Middle frontal gyrus (tissue), 1 donor: Measurements from ENCODE around the gene LDAF1.
"Not testable (repeated sequence)": the region's sequence is repeated elsewhere in the genome, so short reads cannot be mapped to it uniquely, and the experiment has no call there.

ENCODE experiments used
- DNase-seq: peaks from one replicate; pipeline ENCODE4 v3.0.0-alpha.2; 2015; ENCODE audit warnings: low spot score; ENCODE audit errors: extremely low spot score

The LDAF1 gene

DNA sequence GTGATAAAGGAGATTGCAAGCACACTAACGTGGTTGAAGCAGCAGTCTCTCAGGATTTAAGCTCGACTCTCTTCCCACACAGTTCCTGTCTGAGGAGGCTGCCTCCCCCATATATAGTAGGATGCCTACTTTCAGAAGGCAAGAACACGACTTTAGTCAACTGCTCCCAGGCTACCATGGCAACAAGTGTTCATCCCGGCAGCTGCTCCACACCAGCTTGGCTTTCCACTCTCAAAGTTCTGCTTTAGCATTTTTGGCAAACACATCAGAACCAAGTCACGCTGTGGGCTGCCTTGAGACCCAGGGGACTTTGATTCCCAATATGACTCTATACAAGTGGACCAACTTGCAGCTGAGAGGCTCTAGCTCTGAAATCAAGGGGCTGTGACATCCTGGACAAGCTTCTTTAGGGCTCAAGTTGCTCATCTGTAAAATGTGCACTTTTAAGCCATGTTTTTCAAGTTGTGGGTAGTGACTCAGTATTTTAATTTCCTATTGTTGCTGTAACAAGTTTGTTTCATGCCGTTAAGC lies 36.4 kb downstream of the LDAF1 start:
- no peak for DNase-seq

DNA sequence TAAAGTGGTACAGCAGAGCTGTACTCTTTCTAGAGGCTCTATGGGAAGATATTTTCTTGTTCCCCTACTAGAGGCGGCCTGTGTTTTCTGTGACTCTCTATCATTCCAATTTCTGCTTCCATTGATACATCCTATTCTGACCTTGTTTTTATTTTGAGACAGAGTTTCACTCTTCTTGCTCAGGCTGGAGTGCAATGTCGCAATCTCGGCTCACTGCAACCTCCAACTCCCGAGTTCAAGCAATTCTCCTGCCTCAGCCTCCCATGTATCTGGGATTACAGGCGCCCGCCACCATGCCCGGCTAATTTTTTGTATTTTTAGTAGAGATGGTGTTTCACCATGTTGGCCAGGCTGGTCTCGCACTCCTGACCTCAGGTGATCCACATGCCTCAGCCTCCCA lies 36.9 kb downstream of the LDAF1 start:
- DNase-seq, result not testable (repeated sequence)

DNA sequence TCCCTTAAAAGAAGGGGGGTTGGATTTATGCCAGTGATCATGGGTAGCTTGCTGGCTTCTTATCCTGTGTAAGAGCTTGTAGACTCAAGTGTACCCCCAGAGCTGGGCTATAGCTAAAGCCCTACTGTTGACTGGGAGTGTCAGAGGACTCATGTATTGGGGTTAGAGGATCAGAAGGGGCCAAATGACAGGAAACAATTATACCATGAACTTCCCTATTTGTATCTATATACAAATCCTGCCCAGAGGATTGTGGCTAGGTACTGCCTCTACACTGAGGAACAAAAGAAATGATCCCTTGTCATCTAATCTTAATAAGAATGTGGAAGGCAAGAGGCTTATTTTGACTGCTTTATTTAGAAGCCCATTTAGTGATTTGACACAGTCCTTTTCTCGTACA lies 38.6 kb downstream of the LDAF1 start:
- DNase-seq, result no peak

DNA sequence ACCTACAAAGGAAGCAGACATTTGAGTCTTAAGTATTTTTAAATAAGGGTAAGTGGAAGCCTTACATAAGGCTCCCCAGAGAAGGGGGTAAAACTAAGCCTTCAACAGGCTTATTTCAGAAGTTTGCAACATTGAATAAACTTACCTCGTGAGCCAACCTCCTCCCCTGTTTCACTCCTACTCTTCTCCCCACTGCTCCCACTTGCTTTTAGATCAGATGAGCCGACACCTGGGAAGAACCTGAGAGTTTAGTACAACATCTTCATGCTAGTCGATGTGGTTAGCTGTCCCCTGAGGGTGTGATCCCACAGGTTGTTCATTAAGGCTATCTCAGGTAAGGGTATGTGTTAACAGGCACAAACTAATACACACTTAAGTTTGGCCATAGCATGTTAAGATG lies 39.1 kb downstream of the LDAF1 start:
- no peak for DNase-seq

DNA sequence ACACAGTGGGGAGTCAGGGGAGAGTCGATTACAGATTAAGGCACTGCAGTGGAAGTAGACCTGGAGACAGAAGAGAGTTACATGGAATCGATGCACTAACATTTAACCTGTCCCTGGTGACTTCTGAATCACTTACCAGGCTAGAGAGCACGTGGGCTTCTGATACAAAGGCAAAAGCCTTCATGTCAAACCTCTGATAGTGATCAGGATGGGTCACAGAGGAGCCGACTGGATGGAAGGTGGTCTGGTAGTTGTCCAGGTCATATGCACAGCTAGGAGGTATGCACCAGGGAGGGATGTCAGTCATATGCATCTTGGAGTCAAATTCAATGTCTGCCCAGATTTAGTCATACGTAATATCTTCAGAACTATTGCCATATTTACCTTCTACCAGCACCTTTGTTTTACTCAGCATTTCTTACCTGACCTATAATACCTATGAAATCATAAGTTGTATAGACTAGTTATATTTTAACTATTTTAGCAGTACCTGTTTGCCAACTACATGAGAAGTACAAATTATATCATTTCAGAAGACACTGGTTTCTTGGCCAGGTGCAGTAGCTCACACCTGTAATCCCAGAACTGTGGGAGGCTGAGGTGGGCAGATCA lies 41.2 kb downstream of the LDAF1 start:
- DNase-seq, result no peak

DNA sequence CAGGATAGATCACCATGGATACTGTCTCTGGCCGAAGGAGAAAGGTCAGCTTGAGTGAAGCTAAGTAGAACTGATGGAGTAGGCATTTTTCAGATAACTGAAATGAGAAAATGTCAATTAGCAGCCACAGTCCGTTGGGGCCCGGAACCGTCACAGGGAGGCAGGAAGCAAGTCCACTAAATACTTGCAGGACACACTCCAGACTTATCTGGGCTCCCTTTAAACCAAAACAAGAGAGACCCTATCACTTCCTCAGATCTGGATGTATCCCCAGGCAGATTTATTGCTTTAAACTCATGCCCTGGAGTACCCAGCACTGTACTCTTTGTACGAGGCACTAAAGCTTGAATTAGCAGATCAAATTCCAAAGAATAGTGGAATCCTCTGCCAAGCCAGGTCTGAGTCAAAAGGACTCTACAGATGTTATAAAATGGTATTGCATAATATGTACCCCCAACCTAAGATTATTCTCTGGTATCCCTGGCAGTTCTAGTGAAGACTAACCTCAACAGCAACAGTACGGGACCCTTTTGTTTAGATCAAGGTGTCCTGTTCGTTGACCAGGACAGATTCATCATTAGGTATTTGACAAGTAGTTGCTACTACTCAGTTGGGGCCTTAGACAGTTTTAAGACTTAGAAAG lies 44.8 kb downstream of the LDAF1 start:
- no peak for DNase-seq

DNA sequence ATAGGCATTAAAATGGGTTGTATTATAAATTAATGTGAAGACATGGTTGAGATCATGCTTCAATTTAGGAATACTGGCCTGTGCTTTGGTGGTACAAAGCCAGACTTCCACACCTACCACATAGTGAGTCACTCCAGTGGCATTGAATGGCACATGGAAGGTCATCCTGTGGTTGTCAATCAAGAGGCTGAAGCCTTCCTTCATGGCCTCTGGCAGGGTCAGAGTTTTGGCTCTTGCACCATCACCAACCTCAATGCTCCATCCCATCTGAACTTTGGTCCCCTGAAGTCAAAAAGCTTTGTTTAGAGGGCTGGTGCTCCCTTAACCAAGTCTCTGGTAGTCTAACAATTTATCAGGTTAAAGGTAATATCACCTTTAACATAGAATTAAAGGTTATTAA lies 46.8 kb downstream of the LDAF1 start:
- DNase-seq, result no peak

DNA sequence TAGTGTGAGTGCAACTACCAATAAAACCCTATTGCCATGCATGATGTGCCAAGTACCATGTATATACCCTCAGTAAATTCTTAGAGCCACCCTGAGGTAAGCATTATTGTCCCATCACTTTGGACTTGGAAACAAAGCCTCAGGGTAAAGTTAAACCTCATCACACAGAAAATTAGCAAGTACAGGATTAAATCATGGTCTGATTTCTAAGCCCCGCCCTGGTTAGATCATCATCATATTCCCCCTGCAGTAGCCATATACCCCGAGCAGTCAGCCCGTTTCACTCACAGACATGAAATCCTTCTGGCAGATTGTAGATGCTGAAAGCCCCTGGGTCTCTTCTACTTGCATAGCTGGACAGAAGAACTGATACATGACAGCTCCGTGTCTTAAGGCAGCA lies 48.1 kb downstream of the LDAF1 start:
- no peak for DNase-seq

DNA sequence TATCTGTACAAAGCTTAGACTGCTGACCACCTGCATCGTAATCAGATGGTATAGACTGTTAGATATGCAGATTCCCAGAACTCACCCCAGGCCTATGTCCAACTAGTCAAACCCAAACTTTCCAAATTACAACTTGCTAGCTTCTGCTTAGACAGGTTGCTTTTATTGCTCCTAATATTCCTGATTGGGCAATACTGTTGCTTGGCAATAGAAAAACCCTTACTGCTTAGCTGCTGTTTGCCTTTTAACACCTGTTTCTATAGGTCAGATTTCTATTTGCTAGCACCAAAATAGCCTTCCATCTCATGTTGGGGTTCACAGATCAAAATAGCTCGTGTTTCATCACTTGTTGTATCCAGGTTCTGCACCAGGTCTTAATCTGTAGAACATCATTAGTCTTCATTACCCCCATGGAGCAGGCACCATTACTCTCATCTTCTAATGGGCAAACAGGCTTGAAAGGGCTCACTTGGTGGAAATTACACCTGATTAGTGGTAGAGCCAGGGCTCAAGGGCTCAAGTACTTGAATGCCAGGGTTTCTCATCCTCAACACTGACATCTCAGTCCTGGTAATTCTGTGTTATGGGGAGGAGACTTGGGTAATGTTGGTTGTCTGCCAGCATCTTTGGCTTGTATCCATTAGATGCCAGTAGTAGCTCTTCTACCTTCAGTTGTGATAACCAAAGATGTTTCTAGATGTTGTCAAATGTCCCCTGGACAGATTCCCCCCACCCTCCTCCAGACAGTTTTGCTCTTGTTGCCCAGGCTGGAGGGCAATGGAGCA lies 50.2 kb downstream of the LDAF1 start:
- DNase-seq, result no peak

DNA sequence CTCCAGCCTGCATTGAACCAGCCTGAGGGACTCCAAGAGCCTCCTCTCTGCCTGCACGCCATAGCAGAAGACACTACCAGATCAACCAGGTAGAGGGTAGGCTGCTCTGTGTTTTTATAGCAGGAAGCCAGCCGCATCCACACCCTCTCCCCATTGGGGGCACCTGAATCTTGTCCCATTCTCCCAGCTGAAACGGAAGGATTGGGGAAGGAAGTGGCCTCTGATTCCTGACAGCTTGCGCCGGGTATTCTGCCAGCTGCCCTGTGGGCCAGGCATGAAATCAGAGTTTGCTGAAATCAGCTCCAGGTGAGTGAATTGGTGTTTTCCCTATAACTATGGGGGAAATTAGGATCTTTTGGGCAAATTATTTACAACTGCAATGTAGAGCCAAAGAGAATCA lies 53.0 kb downstream of the LDAF1 start, which contains the start of gene ZP2:
Gene ZP2, minus strand, starts transcription at position 89 of the 400 bp plus-strand sequence. Its CDS starts 27 bp downstream, at position 62.
- no peak for DNase-seq

DNA sequence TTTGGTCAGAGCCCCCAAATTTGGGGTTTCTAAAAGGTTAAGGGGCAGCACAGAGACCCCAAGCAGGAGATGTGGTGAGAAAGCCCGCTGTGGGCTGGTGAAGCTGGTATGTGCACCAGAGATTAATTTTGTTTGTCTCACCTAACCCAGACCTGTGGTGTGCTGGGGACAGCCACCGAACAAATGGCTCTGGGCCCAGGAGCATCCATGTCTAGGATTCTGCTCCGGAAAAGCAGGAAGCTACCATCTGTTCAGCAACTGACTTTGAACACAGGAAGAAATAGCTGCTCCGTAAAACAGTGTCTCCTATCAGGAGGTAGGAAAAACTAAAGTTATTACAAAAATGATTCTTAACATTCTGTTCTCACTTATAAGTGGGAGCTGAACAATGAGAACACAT lies 55.6 kb downstream of the LDAF1 start:
- DNase-seq, result no peak

DNA sequence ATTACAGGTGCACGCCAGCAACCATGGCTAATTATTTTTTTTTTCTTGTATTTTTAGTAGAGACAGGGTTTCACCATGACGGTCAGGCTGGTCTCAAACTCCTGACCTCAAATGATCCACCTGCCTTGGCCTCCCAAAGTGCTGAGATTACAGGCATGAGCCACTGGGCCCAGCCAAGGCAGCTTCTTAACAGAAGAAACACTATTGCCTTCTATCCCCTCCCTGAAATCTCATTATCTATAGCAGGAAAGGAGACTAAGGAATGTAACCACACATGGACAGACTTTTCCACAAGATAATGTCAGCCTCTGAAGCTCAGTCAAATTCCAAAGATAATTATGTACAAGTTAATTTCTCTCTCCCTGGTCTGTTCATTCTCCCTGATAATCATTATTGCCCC lies 58.6 kb downstream of the LDAF1 start:
- DNase-seq, result no peak

DNA sequence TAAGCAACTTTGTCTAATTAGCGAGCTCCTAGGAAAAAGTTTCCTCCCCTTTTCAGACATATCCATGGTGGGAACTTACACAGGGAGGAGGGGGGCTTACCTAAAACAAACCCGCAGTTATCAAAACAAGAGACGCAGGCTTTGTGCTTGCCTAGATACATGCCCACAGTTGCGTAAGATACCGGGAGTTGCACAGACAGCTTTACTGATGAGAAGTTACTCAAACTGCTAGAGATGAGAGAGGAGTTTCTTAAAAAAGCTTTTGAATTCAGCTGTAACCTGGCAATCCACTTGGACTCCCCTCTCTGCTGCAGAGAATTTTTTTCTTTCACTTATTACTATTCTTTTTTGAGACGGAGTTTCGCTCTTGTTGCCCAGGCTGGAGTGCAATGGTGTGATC lies 59.7 kb downstream of the LDAF1 start:
- DNase-seq, result no peak

DNA sequence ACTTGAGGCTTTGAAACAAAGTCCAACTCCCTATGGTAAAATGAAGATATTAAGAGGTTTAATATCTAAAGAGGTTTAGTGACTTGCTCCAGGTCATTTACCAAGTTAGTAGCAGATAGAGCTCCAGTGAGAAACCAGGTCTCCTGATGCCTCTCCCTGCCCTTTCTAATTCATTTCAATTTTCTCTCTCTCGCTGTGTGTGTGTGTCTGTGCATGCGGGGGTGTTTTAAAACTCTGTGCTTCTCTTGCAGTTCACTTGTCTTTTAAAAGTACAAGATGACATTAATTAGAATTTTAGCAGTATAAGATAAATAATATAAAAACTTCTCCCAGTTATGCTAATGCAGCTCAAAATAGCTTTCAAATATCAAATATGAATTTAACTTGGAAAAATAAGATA lies 61.1 kb downstream of the LDAF1 start:
- DNase-seq, result no peak

DNA sequence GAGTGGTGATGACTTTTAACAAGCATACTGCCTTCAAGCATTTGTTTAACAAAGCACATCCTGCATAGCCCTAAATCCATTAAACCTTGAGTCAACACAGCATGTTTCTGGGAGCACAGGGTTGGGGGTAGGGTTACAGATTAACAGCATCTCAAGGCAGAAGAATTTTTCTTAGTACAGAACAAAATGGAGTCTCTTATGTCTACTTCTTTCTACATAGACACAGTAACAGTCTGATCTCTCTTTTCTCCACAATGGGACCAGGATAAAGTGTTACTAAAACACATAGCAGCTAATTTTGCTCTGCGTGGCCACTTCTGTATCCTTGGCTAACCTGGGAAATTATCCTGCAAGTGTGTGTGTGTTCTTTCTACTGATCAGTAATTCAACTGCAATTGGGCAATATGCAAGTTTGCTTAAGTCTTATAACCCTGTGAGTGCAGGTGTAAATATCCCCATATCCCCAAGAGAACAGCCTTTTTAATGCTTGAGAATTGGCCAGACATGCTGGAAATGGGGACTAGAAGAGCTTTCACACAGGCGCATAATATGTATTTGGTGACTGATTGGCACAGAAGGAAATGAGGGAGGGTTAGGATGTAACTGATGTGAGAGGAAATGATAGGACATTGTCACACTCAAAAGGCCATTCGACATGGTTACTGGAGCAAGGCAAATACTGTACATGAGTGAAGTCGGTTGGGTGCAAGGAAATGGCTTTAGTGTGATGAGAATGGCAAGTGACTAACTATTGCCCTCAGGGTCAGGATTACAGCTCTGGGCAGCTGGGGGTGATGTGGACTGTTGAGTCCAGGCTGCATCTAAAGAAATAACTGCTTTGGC lies 64.2 kb downstream of the LDAF1 start:
- DNase-seq, result no peak

DNA sequence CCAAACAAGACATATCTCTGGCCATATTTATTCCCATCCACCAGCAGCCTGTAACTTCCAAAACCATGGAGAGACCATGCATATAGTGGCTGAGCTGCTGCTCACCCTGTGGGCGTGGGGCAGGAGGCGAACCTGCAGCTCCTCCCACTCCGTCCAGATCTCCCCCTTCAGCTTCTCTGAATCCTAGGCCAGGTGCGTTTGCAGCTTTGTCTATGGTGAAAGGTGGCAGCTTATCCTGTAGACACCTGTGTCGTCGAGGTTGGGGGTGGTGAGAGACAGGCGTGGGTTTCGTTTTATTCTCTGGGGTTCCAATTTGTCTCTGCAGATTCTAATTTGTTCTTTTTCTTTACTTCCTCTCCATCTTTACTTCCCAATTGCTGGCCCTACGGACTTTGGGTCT lies 65.3 kb downstream of the LDAF1 start:
- no peak for DNase-seq

DNA sequence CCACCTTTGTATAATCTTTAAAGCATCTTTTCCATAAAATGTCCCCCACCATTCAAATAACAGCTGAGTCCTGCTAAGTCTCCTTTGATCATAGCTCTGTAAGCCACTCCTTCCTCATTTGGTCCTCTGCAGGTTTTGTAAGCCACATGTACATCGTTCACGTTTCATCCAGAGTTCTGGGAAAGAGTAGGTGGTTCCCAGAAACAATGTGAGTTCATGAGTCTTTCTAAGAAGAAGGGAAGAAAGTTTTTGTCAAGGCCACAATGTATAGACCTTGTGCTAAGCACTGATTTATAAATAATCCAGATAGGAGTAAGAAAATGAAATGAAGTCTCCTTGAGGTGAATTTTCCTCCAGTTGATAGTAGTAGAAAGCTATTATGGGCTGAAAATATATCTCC lies 66.3 kb downstream of the LDAF1 start:
- DNase-seq, result no peak

DNA sequence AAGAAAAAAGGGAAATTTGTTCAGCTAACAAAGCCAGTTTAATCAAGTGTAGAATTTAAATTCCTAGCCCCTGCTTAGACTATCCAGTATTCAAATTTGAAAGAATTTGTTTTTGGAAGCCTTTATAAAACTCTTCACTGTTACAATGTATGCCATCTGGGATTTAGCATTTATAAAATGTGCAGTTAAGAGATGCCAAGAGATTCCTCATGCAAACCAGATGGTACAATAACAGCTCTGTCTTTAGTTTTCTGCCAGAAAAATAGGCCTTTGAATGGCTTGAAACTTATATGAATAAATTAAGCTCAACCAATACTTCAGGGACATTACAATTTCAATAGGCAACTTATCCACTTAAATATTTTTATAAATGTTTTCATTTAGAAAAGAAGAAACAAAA lies 68.3 kb downstream of the LDAF1 start:
- DNase-seq, result peak; percentile 64

DNA sequence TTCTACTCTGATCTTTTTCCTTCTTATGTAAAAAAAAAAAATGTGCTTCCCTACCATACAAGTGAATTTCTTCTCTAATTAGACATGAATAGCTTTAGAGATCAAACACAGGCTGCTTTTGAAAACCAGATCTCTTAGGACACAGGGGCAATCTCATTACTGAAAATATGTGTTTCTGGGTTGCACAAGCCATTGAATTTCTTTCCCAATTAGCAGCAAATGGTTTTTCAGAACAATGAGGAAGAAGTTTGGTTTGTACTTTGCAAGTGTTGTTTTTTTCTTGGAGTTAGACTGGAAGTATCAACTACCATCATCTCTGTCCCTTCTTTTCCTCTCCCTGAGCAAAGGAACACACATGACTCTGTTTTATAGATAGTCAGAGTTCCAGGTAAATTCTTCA lies 69.4 kb downstream of the LDAF1 start:
- no peak for DNase-seq

DNA sequence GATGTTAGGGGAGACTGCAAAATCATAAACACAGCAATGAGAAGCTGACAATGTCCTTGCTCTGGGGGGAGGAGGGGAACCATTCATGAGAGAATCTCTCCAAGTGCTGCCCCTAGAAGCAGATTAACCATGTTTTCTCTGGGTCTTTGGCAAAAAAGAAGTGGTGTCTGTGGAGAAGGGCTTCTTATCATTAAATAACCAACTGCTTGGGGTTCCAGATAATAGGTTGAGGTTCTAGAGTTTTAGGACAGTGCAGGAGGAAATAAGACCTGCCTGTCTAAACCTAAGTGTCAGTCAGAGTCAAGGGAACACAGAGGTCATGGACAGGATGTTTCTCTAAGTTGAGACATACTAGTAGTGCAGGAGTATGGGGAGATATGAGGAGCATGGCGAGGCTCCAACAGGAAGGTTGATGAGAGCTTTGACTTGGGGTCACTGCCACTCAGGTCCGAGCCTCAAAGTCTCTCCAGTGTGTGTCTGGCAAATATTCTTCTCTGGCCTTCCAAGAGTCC lies 69.9 kb downstream of the LDAF1 start:
- no peak for DNase-seq
